ENCODE measurements around the gene BACH2. TPM values are rescaled to one million over a fixed set of nuclear protein-coding genes. Genes with fewer than 3 reads are reported as not detected.

BACH2 gene
- total RNA-seq, 1 experiment from 2014 or later = 3.3 TPM

DNA sequence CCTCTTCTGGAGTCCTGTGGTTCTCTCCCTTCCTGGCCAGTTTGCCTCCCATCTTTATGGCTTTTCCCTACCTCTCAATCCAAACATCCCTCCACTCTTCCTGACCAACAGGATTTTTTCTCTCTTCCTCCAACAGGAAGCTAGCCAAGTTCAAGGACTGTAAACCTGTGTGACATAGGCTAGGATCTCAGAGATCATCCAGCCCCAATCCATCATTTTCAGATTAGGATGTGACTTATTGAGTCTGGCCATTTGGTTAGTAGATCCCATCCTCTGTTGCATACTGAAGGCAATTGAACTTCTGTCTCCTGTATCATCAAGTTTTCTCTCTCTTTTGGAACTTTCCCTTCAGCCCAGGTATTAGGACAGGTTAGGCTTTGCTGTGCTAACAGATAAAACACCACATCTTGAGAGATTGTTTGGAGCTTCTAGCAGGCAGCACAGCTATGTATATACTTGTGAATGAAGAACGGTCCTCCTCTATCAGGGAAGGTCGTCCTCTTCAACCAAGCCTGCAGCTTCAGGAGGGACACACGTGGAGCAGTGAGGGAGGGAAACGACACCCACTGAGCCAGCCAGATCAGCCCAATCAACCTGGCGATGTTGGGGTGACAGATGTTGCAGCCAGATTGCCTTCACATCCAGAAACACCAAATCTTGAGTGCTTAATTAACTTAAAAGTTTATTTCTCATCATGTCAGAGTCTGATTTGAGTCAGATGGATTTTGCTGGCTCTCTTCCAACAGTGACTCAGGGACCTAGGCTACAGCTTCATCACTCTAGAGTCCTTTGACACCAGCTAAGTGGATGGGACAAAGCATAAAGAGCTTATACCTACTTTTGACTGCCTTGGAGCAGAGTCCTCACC lies 295.5 kb downstream of the BACH2 start:
- ATAC-seq = no peak
- Histone ChIP-seq H4K20me1 (ENCODE audit: insufficient read depth) (no peaks in the 10 kb centered on the region), H3K4me3 (replicated peaks in 1 of 2; ENCODE audit: low read depth in 1 of 2, low read length in 2 of 2) (no peak overlapping the region), H3K9ac (ENCODE audit: low read length) (no peak overlapping the region), H3K4me1 (ENCODE audit: control insufficient read depth in 1 of 2, insufficient read depth in 2 of 2, low read length in 2 of 2) (peaks cover 15 to 50% of the 10 kb centered on the region in 2 experiments), H3K79me2 (ENCODE audit: insufficient read depth, low read length) (no peaks in the 10 kb centered on the region), H3K36me3 (ENCODE audit: control insufficient read depth in 1 of 2, insufficient read depth in 2 of 2, low read length in 2 of 2) (no peaks in the 10 kb centered on the region), H3K4me2 (ENCODE audit: low read length) (peak overlapping the region; percentile 2; the same call in 1 of the 2 replicates), H3K27ac (ENCODE audit: low read depth, low read length) (no peak overlapping the region), H2AFZ (ENCODE audit: low read depth, low read length, poor library complexity, severe bottlenecking) (no peak overlapping the region), H3K9me3 (ENCODE audit: control insufficient read depth in 1 of 2, insufficient read depth in 1 of 2, low read depth in 1 of 2, low read length in 2 of 2) (no peaks in the 10 kb centered on the region), H3K9me2 (ENCODE audit: insufficient read depth) (no peaks in the 10 kb centered on the region), H3K27me3 (ENCODE audit: insufficient read depth, low read length) (no peaks in the 10 kb centered on the region)
- BruUV-seq (replicated peaks) = no TSS peak
- ChIA-PET CTCF (no interaction called here), POLR2A (no interaction called here), RAD21 (ENCODE audit: low non-redundant PET in 1 of 2, low total read pairs in 2 of 2, uncharacterized antibody in 2 of 2, unreplicated experiment in 2 of 2) (no interaction called here)
- TF ChIP-seq REST (IDR thresholded peaks at IDR 0.05; ENCODE audit: low read depth) (no peak), YY1 (IDR thresholded peaks at IDR 0.05; ENCODE audit: extremely low read depth, insufficient replicate concordance, low read depth, low read length) (no peak), CEBPB (IDR thresholded peaks at IDR 0.05; ENCODE audit: low read depth) (no peak), CBX3 (IDR thresholded peaks at IDR 0.05; ENCODE audit: low read depth) (no peak), ZFX (IDR thresholded peaks at IDR 0.05) (no peak), SRF (IDR thresholded peaks at IDR 0.05; ENCODE audit: low read depth) (no peak), RAD21 (IDR thresholded peaks at IDR 0.05; ENCODE audit: low read depth) (no peak), JUND (IDR thresholded peaks at IDR 0.05) (no peak), MAX (IDR thresholded peaks at IDR 0.05) (no peak), EZH2phosphoT487 (IDR thresholded peaks at IDR 0.05; ENCODE audit: borderline replicate concordance) (no peak), SIN3A (IDR thresholded peaks at IDR 0.05; ENCODE audit: low read depth) (no peak), POLR2A (IDR thresholded peaks at IDR 0.05; ENCODE audit: borderline replicate concordance, extremely low read depth, insufficient read depth, insufficient read length) (no peak), TCF7L2 (IDR thresholded peaks at IDR 0.05; ENCODE audit: borderline replicate concordance, extremely low read depth, insufficient read depth, insufficient read length) (no peak), POLR2AphosphoS5 (IDR thresholded peaks at IDR 0.05; ENCODE audit: low read depth, low read length) (no peak), ELF1 (IDR thresholded peaks at IDR 0.05; ENCODE audit: borderline replicate concordance, low read depth) (no peak), ZNF274 (IDR thresholded peaks at IDR 0.05; ENCODE audit: low read depth, low read length) (no peak)
- TF ChIP-seq, protein P1, sequence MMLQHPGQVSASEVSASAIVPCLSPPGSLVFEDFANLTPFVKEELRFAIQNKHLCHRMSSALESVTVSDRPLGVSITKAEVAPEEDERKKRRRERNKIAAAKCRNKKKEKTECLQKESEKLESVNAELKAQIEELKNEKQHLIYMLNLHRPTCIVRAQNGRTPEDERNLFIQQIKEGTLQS (IDR thresholded peaks at IDR 0.05) = no peak
- DNase-seq (ENCODE audit: low read depth, low spot score) = no peak
- intact Hi-C loops (cut with micrococcal nuclease) = no loop called here

All from HCT116 (cell line).